ENCODE data around the gene SCARB2. TPM values are rescaled to one million over a fixed set of nuclear protein-coding genes. Genes with fewer than 3 reads are reported as not detected.

SCARB2 gene
- total RNA-seq, 2 donors from 2014 or later: 74.5 to 167 TPM

DNA sequence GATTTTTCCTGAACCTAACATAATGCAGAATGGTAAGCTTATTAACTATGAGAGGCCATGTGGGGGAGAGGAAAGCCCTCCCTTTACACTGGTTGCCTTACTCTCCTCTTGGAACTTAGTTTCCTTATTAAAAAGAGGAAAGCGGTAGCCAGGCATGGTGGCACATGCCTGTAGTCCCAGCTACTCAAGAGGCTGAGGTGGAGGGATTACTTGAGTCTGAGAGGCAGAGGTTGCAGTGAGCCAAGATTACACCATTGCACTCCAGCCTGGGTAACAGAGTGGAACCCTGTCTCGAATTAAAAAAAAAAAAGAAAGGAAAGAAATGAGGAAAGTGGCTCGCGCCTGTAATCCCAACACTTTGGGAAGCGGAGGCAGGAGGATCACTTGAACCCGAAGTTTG is 39.9 kb upstream of the SCARB2 start:
- Histone ChIP-seq H3K4me1 (peaks cover 23% of the 10 kb centered on the region), H3K9me3 (no peaks in the 10 kb centered on the region), H3K27ac (no peak overlapping the region), H3K36me3 (replicated peaks in 1 of 2; ENCODE audit: insufficient read depth in 1 of 2, low read depth in 2 of 2) (no peaks in the 10 kb centered on the region), H3K27me3 (no peaks in the 10 kb centered on the region), H3K4me3 (no peak overlapping the region)
- intact Hi-C loops (cut with DNase I): no loop called here
- DNase-seq (no peak), ATAC-seq (no peak)
- WGBS, 2 donors: 80 to 88% methylated on average over 6 of the region's 6 CpGs
- TF ChIP-seq, protein P1, sequence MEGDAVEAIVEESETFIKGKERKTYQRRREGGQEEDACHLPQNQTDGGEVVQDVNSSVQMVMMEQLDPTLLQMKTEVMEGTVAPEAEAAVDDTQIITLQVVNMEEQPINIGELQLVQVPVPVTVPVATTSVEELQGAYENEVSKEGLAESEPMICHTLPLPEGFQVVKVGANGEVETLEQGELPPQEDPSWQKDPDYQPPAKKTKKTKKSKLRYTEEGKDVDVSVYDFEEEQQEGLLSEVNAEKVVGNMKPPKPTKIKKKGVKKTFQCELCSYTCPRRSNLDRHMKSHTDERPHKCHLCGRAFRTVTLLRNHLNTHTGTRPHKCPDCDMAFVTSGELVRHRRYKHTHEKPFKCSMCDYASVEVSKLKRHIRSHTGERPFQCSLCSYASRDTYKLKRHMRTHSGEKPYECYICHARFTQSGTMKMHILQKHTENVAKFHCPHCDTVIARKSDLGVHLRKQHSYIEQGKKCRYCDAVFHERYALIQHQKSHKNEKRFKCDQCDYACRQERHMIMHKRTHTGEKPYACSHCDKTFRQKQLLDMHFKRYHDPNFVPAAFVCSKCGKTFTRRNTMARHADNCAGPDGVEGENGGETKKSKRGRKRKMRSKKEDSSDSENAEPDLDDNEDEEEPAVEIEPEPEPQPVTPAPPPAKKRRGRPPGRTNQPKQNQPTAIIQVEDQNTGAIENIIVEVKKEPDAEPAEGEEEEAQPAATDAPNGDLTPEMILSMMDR (IDR thresholded peaks at IDR 0.05): no peak
- no peak for TF ChIP-seq POLR2A (IDR thresholded peaks at IDR 0.05)

DNA sequence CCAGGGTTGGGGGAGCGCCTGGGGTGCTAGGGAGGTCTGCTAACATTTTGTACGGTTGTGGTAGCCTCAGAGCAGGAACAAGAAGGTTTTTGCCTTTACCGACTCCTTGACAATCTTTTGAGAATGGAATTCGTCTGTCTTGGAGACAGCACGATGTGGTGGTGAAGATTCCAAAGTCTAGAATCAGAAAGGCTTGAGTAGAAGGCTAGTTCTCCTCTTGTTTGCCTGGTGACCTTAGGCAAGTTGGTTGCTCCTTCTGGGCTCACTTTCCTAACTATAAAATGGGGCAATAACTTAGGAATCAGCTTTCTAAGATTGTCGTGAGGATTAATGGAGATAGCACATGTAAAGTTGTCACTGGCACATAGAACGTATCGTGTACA is 38.6 kb upstream of the SCARB2 start:
- peak overlapping the region in 1 of 2 donors; percentile 43 for H3K4me3 ChIP-seq
- DNase-seq (no peak), ATAC-seq (no peak)
- H3K36me3 ChIP-seq (replicated peaks in 1 of 2; ENCODE audit: insufficient read depth in 1 of 2, low read depth in 2 of 2): no peaks in the 10 kb centered on the region
- TF ChIP-seq POLR2A (IDR thresholded peaks at IDR 0.05): no peak
- TF ChIP-seq, protein P1 (IDR thresholded peaks at IDR 0.05): no peak
- no peaks in the 10 kb centered on the region for H3K9me3 ChIP-seq
- H3K4me1 ChIP-seq: peaks cover 23% of the 10 kb centered on the region
- intact Hi-C loops (cut with DNase I): no loop called here
- H3K27me3 ChIP-seq: no peaks in the 10 kb centered on the region
- peak overlapping the region; percentile 68 to 87 (median 84) for H3K27ac ChIP-seq
- WGBS, 2 donors: 62 to 70% methylated on average over 7 to 8 of the region's 8 CpGs

DNA sequence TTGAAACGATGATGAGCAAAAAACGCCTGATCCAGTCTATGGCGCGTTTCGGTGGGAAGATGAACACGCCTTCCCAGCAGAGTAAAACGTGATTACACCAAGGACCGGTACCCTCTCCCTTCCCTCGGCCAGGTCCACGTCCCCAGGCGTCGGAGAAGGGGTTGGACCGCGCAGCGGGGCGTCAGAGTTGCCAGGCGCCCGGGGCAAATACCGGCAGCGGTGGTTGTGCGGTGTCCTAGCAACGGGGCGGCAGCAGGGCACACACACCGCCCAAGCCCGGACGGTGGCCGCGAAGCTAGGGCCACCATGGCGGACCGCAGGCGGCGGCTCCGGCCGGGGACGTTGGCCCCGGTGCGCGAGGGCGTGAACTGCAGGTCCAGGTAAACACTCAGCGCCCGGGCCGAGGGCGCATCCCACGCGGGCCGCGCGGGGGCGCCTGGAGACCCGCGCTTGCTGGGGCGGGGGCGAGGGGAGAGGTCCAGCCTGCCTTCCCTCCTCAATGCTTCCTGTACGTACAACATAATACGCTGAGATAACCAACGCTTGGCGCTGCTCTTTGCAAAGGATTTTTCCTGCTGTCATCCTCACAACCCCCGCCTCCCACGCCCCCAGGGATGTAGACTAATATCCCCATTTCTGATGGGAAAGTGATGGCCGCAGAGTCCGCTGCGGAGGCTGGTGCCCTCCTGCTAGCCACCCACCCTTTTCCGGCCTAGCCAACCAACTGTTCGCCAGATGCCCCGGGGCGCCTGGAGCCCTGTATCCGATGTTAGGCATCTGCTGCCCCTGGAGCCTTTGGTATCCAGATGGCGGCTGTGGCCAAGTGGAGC is 38.0 kb upstream of the SCARB2 start, which contains the start of gene FAM47E:
TSS of gene FAM47E (plus strand) at position 281 of the 830 bp plus-strand sequence. CDS start at position 307, 26 bp downstream.
- ATAC-seq (peak; percentile 98), DNase-seq (peak; percentile 93 to 95 (median 94))
- Histone ChIP-seq H3K36me3 (replicated peaks in 1 of 2; ENCODE audit: insufficient read depth in 1 of 2, low read depth in 2 of 2) (no peaks in the 10 kb centered on the region), H3K9me3 (no peaks in the 10 kb centered on the region), H3K4me1 (peaks cover 23% of the 10 kb centered on the region), H3K4me3 (peak within 1 kb of the TSS; percentile 43 to 64), H3K27ac (peak within 1 kb of the TSS; percentile 68 to 87 (median 84)), H3K27me3 (no peaks in the 10 kb centered on the region)
- intact Hi-C loops (cut with DNase I): no loop called here
- TF ChIP-seq POLR2A (IDR thresholded peaks at IDR 0.05): peak; percentile 38 to 74 (median 71)
- TF ChIP-seq, protein P1 (IDR thresholded peaks at IDR 0.05): peak; percentile 31 to 71 (median 48)
- 7 to 12% methylated on average over 27 to 65 of the region's 68 CpGs for WGBS, 2 donors

DNA sequence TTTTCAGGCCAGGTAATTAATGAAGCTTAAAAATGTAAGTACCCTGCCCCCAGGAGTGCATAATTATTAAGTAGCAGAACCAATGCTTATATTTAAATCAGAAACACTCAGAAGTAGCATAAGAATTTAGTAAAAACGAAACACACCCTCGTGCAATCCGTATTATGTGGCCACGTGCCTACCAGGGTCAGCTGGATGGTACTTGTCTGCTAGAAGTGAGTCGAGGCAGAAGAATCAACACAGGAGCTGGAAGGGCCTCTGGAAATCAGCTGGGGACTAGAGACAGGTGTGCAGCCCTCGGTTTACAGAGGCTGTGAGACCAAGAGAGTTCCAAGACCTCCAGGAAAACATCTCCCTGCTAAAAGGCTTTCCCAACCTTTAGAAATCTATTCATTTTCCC is 37.3 kb upstream of the SCARB2 start:
- TF ChIP-seq POLR2A (IDR thresholded peaks at IDR 0.05): no peak
- TF ChIP-seq, protein P1 (IDR thresholded peaks at IDR 0.05): no peak
- Histone ChIP-seq H3K9me3 (no peaks in the 10 kb centered on the region), H3K27ac (peak overlapping the region; percentile 68 to 87 (median 84)), H3K4me1 (peaks cover 23% of the 10 kb centered on the region), H3K27me3 (no peaks in the 10 kb centered on the region), H3K4me3 (peak overlapping the region; percentile 43 to 64), H3K36me3 (replicated peaks in 1 of 2; ENCODE audit: insufficient read depth in 1 of 2, low read depth in 2 of 2) (no peaks in the 10 kb centered on the region)
- ATAC-seq (no peak), DNase-seq (peak; percentile 22 to 38 (median 29))
- WGBS, 2 donors: 3 to 6% methylated on average over 6 of the region's 6 CpGs
- intact Hi-C loops (cut with DNase I): no loop called here
